Measurements from ENCODE around the gene DTWD2.
"Not testable (repeated sequence)": the region's sequence is repeated elsewhere in the genome, so short reads cannot be mapped to it uniquely, and the experiment has no call there.

- not testable (repeated sequence) for TF ChIP-seq EZH2phosphoT487 (IDR thresholded peaks at IDR 0.05; ENCODE audit: low read depth, severe bottlenecking, unreplicated experiment); CTCF (IDR thresholded peaks at IDR 0.05; ENCODE audit: poor library complexity); EZH2 (IDR thresholded peaks at IDR 0.05; ENCODE audit: borderline replicate concordance)
These were observed 136.6 kb downstream of the DTWD2 start for GRCh38 chr5:118851785-118852184.

Data from hepatocyte (in vitro differentiated cells).